GM11168 (cell line): ENCODE data around the gene C11orf21.

Experiments used
- in situ Hi-C: fragments of 300-500 bp; cut with MboI; formaldehyde crosslinking; loops from one replicate; pipeline ENCODE4 v1.12.0; 2022; ENCODE audit warnings: low sequenced_read_pairs; ENCODE audit not compliant: unreplicated experiment

C11orf21 gene

GRCh38 chr11:2310786-2311352 is 9.2 kb upstream of the C11orf21 start:
- in situ Hi-C loops, result loop anchor here (10.0 kb wide), 1 partner anchor 204 kb away; no protein-coding TSS in a partner anchor

GRCh38 chr11:2310073-2310785 is 8.5 kb upstream of the C11orf21 start:
- in situ Hi-C loops, result loop anchor here (10.0 kb wide), 1 partner anchor 205 kb away; no protein-coding TSS in a partner anchor

GRCh38 chr11:2309251-2310072 is 7.7 kb upstream of the C11orf21 start:
- in situ Hi-C loops, result loop anchor here (10.0 kb wide), 1 partner anchor 205 kb away; no protein-coding TSS in a partner anchor

- in situ Hi-C loops, result no loop called here
Observed at GRCh38 chr11:2308713-2309112, 7.0 kb upstream of the C11orf21 start.

- in situ Hi-C loops, result no loop called here
Observed at GRCh38 chr11:2307501-2308331, 6.0 kb upstream of the C11orf21 start.

GRCh38 chr11:2306877-2307500 is 5.3 kb upstream of the C11orf21 start:
- in situ Hi-C loops, result no loop called here

- in situ Hi-C loops, result no loop called here
Observed at GRCh38 chr11:2306452-2306823, 4.7 kb upstream of the C11orf21 start.

DNA sequence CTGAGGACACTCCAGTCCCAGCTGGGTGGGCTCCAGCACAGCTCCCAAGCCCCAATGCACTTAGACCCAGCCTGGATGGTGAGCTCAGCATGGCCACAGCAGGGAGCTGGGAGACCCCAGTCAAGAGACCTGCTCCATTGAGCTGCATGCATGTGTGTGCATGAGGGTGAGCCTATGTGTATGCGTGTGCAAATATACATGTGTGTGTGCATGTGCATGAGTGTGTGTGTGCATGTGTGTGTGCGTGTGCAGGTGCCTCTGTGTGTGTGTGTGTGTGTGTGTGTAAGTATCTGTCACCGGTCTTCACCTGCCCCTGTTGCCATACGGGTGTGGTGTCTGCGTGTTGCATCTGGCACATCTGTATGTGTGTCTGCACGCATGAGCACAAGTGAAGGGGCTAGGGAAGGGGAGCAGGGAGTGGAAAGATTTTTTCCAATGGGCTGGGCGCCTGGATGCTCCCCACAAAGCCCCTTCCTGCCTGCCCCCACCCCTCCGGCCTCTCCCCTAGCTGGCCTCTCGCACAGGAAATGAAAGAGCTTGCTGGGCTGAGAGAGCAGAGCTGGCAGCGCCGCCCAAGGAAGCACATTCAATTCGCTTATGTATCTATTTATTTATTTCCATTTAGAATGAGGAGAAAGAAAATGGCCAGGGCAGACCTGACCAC is 4.2 kb upstream of the C11orf21 start:
- in situ Hi-C loops, result no loop called here

- in situ Hi-C loops, result no loop called here
Observed at GRCh38 chr11:2305140-2305778, 3.5 kb upstream of the C11orf21 start.

GRCh38 chr11:2304506-2305139 is 2.9 kb upstream of the C11orf21 start:
- in situ Hi-C loops, result no loop called here

DNA sequence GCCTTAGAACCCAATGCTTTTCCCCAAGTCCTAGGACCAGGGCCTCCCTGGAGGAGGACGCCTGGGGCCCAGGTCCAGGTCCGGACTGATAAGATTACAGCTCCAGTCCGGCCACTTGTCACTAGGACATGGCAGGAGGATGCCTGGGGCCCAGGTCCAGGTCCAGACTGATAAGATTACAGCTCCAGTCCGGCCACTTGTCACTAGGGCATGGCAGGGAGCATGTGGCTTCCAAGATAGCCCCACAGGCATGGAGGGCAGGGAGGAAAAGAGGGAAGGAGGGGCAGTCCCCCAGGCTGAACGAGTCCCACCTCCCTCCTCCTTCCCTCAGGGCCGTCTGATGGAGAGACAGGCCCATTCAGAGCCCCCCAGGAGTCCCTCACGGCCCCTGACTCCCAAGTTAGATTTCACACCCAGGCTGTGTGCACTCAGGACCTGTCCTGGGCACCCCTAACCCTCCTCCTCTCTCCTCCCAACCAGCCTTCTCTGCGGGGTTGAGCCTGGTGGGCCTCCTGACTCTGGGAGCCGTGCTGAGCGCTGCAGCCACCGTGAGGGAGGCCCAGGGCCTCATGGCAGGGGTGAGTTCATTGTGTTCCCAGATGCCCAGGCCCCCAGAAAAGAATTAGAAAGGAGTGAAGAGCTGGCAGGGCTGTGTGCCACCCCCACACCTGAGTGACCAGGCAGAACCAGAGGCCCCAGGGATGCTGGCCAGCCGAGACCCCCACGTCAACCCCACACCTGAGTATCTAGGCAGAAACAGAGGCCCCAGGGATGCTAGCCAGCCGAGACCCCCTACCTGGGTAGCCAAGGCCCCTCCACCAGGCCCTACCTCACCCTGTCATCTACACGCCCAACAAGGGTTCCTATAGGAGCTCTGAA is 2.1 kb upstream of the C11orf21 start:
- in situ Hi-C loops, result no loop called here

GRCh38 chr11:2302896-2303626 is 1.3 kb upstream of the C11orf21 start:
- in situ Hi-C loops, result no loop called here

- in situ Hi-C loops, result no loop called here
Observed at GRCh38 chr11:2302306-2302895, 683 bp upstream of the C11orf21 start.

GRCh38 chr11:2300936-2301630 is 635 bp downstream of the C11orf21 start:
- in situ Hi-C loops, result no loop called here

DNA sequence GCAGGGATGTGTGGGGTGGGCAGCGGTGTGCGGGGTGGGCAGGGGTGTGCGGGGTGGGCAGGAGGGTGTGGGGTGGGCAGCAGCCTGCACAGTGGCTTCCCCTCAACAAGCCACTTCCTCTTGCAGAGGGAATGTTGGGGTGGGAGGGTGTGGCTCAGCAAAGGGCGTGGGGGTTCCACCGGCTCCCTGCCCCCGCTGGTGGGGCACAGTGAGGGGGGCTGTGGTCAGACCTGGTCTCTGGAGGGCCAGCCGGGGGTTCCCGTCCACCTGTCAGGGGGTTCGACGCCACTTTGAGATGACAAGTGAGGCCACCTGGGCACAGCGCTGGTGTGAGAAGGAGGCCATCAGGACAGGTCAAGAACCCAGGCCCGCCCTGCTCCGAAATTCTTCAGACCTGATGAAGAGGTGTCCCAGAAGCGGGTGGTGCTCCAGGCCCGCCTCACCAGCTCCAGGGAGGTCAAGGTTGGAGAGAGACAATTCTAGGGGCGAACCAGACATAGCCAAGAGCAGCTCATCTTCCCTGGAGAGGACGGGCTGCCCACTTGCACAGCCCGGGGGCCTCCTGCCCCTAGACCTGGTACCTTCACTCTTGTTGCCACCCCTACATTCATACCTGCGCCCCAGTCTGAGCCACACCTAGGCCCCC is 1.3 kb downstream of the C11orf21 start:
- in situ Hi-C loops, result no loop called here
